IgD-negative memory B cell (primary cell): Measurements from ENCODE around the gene SCTR. TPM values are rescaled to one million over a fixed set of nuclear protein-coding genes. Genes with fewer than 3 reads are reported as not detected.

Source experiments
- H3K27ac Mint-ChIP-seq, 3 donors: one replicate each; pipeline ENCODE4 v1.8.0; 2020 to 2022; ENCODE audit warnings: mild to moderate bottlenecking in 3 of 3, mixed read lengths in 3 of 3, moderate library complexity in 1 of 3
- H3K27me3 Mint-ChIP-seq: one replicate; pipeline ENCODE4 v1.8.0; 2021; ENCODE audit warnings: mixed read lengths
- H3K36me3 Mint-ChIP-seq: one replicate; pipeline ENCODE4 v1.8.0; 2020; ENCODE audit warnings: mild to moderate bottlenecking, mixed read lengths
- H3K4me1 Mint-ChIP-seq, 3 donors: one replicate each; pipeline ENCODE4 v1.8.0; 2020 to 2022; ENCODE audit warnings: mixed read lengths in 3 of 3, mild to moderate bottlenecking in 1 of 3
- H3K4me3 Mint-ChIP-seq, 4 donors: one replicate each; pipeline ENCODE4 v1.8.0; 2020 to 2022; ENCODE audit warnings: mild to moderate bottlenecking in 4 of 4, mixed read lengths in 4 of 4, moderate library complexity in 3 of 4
- H3K9me3 Mint-ChIP-seq, 3 donors: one replicate each; pipeline ENCODE4 v1.8.0; 2020 to 2021; ENCODE audit warnings: mixed read lengths in 3 of 3, mild to moderate bottlenecking in 1 of 3
- polyA plus RNA-seq: library from polyadenylated mRNA; unstranded; fragments of 300-500 nt; fragmentation: Illumina TruSeq; gene quantifications from one replicate; pipeline ENCODE4 v1.2.3, GENCODE V29; 2021

The SCTR gene
- polyA plus RNA-seq, 1 donor from 2014 or later = not detected

DNA sequence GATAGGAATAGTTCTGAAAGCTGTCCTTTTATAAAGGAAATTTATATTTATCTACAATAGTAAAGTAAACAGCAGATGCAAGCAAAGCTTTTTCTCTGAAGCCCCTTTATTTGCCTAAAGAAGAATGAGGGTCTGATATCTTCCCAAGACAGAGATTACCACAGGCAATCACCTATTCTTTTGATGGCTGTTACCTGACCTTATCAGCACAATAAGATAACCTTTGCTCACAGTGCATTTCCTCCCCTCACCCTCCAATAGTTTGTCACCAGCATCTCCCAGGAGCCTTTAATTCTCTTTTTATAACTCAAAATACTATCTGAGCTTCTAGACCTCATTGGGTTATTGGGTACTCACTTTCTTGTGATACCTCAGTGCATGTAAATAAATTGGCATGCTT lies 13.5 kb upstream of the SCTR start:
- no peak overlapping the region for H3K27ac Mint-ChIP-seq

DNA sequence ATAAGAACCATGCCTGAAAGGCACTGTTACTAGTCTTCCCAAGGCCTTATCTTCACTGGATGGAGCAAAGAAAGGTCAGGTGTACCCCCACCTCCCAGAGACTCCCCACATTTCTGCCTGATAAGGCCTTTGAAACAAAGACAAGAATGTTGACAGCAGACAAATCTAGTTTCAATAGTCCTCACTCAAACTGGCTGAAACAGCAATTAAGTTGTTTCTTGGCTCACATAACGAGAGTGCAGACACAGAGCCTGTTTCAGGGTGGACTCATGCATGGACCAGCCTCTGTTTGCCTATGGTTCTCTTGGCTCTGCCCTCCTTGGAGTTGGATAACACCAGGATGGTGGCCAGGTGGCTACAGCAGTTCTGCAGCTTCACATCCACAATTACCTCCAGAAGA lies 12.4 kb upstream of the SCTR start:
- peaks cover 11 to 34% (median 30%) of the 10 kb centered on the region in 3 donors for H3K9me3 Mint-ChIP-seq
- H3K27me3 Mint-ChIP-seq = peaks cover 19% of the 10 kb centered on the region

More for the DNA sequence above, 13.5 kb upstream of the SCTR start:
- peaks cover 8 to 27% (median 20%) of the 10 kb centered on the region in 3 donors for H3K9me3 Mint-ChIP-seq
- no peaks in the 10 kb centered on the region for H3K4me1 Mint-ChIP-seq
- peaks cover 26% of the 10 kb centered on the region for H3K27me3 Mint-ChIP-seq
- H3K36me3 Mint-ChIP-seq = no peaks in the 10 kb centered on the region
- no peak overlapping the region for H3K4me3 Mint-ChIP-seq

DNA sequence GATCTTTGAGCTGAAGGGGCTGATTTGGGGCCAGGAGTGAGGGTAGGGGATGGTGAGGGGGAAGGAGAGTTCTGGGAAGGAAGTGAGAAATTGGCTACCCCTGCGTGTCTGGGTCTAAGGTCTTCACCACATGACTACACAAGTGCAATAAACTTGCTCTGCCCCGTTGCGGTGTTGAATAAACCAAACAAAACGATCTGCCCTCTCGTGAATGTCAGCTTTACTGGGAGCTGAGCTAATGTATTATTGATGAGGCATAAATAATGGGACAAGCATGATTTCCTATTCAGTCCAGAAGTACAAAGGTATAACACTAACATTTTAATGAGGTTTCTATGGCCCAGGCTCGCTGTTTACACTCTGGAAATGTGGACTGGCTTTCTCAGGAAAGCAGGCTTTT lies 11.9 kb upstream of the SCTR start:
- Mint-ChIP-seq H3K27ac (no peak overlapping the region), H3K4me3 (no peak overlapping the region), H3K27me3 (peaks cover 14% of the 10 kb centered on the region), H3K36me3 (peaks cover 2% of the 10 kb centered on the region), H3K9me3 (peaks cover 11 to 35% (median 34%) of the 10 kb centered on the region in 3 donors), H3K4me1 (peaks cover 0 to 1% (median 0%) of the 10 kb centered on the region in 3 donors)

More for the DNA sequence above, 12.4 kb upstream of the SCTR start:
- no peak overlapping the region for H3K4me3 Mint-ChIP-seq
- H3K36me3 Mint-ChIP-seq = peaks cover 2% of the 10 kb centered on the region
- peaks cover 0 to 1% (median 0%) of the 10 kb centered on the region in 3 donors for H3K4me1 Mint-ChIP-seq
- no peak overlapping the region for H3K27ac Mint-ChIP-seq

DNA sequence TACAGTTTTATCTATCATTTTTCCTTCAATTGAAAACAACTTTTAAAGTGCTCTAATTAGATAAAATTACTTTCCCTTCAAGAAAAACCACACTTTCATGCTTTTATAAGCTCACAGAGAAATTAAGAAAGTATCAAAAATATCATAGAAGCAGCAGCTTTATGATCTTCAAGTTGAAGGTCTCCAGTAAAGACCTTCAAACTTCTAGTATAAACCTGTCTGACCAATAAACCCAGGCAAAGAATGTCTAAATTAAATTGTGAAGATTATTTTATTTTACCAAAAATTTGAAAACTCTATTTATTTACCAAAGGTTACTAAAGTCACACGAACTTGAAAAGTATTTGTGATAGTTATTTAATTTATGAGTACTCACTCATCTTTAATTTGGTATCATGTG lies 9.3 kb upstream of the SCTR start:
- Mint-ChIP-seq H3K27me3 (peaks cover 14% of the 10 kb centered on the region), H3K36me3 (peaks cover 4% of the 10 kb centered on the region), H3K4me1 (peaks cover 0 to 1% (median 0%) of the 10 kb centered on the region in 3 donors), H3K9me3 (peaks cover 14 to 40% (median 32%) of the 10 kb centered on the region in 3 donors), H3K27ac (no peak overlapping the region), H3K4me3 (no peak overlapping the region)

DNA sequence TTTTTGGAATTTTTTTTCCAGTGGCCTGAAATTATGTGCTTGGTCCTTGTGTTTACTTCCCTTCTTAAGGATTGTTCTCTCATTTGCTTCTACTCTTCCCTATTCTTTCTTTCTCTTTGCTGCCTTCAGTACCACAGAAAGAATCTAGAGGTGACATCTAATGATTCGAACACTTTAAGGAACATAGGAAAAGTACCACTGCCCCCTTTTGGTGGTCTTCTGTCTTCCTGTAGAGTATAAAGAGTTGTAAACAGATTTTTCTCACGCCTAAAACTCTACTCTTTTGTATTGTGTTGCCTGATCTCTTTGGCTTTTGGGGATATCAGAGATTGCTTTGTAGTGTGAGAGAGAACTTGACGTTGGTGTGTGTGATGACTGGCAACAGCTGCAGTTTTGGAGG lies 7.0 kb upstream of the SCTR start:
- Mint-ChIP-seq H3K4me1 (peaks cover 0 to 1% (median 0%) of the 10 kb centered on the region in 3 donors), H3K4me3 (no peak overlapping the region), H3K27me3 (peaks cover 22% of the 10 kb centered on the region), H3K36me3 (peaks cover 5% of the 10 kb centered on the region), H3K9me3 (peaks cover 14 to 42% (median 37%) of the 10 kb centered on the region in 3 donors), H3K27ac (peak overlapping the region in 1 of 3 donors; percentile 2)

DNA sequence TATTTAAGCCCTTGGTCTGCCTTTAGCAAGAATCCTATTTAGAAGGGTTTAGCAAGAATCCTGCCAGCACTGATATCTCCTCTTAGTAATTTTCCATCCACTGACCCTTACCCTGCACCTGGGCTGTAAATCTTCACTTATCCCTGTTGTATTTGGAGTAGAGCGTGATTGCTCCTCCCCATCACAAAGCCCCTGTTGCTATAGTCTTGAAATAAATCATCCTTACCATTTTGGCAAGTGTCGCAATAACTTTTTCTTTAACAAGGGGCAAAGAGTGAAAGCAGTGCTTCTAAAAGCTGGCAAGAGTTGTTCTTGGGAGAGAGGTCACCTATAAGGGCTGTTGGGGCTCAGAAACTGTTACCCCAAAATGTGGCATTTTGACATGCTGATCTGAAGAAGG lies 3.7 kb upstream of the SCTR start:
- no peak overlapping the region for H3K27ac Mint-ChIP-seq
- H3K4me1 Mint-ChIP-seq = peaks cover 0 to 1% (median 0%) of the 10 kb centered on the region in 3 donors
- peaks cover 29% of the 10 kb centered on the region for H3K27me3 Mint-ChIP-seq
- peaks cover 5% of the 10 kb centered on the region for H3K36me3 Mint-ChIP-seq
- no peak overlapping the region for H3K4me3 Mint-ChIP-seq
- peaks cover 6 to 26% (median 15%) of the 10 kb centered on the region in 3 donors for H3K9me3 Mint-ChIP-seq

DNA sequence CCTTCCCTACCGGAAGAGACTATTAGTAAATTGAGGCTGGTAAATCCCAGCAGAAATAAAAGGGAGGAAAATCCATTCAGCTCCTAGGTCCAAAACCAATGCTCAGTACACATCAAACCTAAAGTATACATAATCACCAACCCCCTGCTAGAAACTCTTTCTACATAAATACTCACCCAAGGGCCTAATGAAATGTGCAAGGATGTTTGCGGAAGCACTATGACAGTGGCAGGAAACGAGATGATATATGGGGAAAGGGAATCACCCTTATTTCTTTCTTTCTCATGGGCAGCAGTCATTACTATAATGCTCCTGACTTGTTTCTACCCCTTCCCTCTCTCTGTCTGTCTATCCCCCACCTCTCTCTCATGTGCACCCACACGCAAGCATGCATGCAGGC lies 1.3 kb upstream of the SCTR start:
- H3K9me3 Mint-ChIP-seq = peaks cover 2 to 8% (median 3%) of the 10 kb centered on the region in 3 donors
- H3K4me3 Mint-ChIP-seq = no peak overlapping the region
- peaks cover 36% of the 10 kb centered on the region for H3K27me3 Mint-ChIP-seq
- H3K36me3 Mint-ChIP-seq = peaks cover 2% of the 10 kb centered on the region
- no peak overlapping the region for H3K27ac Mint-ChIP-seq
- no peaks in the 10 kb centered on the region for H3K4me1 Mint-ChIP-seq

DNA sequence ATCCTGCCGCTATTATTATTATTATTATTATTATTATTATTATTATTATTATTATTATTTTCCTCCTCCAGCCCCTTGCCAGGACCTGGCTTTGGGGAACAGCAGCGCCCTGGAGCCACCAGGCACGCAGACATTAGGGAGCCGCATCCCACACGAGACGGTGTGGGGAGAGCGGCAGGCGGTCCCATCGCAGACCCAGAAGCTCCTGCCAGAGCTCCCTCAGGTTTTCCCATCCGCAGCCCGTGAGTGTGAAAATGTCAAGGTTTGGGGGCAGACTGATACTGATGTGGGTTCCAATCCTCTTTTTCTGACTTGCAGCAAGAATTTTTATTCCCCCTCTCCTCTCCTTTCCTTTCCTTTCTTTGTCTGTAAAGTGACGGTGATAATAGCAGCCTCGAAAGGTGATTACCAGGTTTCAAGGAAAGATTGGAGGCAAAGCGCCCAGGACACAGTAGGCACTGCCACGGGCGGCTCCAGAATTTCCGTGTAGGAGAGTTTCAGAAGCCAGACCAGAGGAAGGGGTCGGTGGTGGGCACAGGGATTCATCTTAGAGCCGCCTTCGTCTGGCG lies 816 bp downstream of the SCTR start:
- Mint-ChIP-seq H3K27me3 (peaks cover 33% of the 10 kb centered on the region), H3K36me3 (peaks cover 2% of the 10 kb centered on the region), H3K4me1 (no peaks in the 10 kb centered on the region), H3K4me3 (no peak overlapping the region), H3K9me3 (peaks cover 0 to 5% (median 3%) of the 10 kb centered on the region in 3 donors), H3K27ac (no peak overlapping the region)

DNA sequence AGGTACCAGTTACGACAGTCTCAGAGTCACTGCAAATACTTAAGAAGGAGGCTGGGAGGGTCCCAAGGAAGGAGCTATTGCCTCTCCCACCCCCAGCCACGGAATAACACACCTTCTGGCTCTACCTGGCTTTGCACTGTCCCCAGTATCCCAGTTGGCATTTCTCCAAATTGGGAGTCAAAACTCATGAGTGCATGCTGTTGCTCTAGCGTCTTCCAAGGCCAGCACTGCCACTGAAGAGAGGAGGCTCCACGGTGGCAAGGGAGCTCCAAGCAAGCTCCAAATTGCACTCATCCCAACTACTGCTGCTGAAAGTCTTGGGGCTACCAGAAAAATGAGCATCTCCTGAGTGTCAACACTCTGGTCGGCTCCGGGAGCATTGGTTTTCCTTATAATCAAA lies 1.6 kb downstream of the SCTR start:
- Mint-ChIP-seq H3K36me3 (peaks cover 2% of the 10 kb centered on the region), H3K9me3 (peaks cover 0 to 3% (median 0%) of the 10 kb centered on the region in 3 donors), H3K4me1 (no peaks in the 10 kb centered on the region), H3K27me3 (peaks cover 29% of the 10 kb centered on the region), H3K27ac (no peak overlapping the region), H3K4me3 (no peak overlapping the region)

DNA sequence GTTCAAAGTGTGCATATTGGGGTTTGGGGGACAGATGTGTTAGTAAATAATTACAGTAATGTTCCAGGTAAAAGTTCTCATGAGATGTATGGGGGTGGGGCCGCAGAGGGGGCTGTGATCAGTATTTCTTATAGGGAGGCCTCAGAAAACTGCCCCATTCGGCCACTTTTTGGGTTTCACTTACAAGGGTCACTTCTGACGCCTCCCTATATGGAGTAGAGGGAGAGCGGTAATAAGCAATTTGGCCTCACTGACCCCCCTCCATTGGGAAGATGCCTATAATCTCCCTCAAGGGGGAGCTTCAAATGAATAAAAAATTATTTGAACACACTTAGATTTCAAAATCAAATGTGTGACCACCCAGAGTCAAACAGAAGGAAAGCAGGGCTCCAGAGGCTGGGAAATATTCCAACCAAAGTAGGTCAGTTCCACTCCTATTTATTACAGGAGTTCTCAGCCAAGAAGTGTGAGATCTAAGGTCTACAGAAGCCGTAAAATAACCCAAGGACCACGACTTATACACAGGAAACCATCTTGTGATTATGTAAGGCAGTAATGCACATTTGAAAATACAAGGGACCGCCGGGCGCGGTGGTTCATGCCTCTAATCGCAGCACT lies 2.7 kb downstream of the SCTR start:
- Mint-ChIP-seq H3K4me1 (no peaks in the 10 kb centered on the region), H3K36me3 (peaks cover 2% of the 10 kb centered on the region), H3K27me3 (peaks cover 27% of the 10 kb centered on the region), H3K9me3 (no peaks in the 10 kb centered on the region), H3K27ac (no peak overlapping the region), H3K4me3 (no peak overlapping the region)

DNA sequence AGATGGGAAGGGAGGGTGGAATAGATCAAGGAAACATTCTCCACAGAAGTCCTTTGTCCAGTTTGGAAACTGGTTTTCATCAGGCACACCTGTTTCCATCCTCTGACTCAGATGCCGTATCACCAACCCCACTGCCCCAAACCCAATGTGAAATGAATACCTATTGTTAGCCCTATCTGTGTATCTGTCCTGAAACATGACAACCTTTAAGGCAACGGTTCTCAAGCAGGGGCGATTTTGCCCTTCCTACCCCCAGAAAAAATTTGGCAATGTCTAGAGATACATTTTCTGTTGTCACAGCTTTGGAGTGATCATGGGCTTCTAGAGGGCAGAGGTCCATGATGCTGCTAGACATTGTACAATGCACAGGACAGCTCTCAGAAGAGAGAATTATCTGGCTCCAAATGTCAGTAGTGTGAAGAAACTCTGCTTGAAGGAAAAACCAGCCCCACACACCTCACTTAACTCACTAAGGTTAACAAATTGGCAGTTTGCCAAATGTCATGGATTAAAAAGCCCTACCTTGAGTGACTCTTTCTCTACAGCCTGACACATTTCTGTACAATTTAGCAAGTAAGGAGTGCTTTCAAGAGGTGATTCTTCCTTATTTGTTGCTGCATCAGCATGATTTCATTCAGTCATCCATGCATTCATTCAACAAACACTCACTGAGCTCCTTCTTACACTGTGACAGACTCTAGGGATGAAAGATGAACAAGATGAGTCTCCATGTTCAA lies 3.4 kb downstream of the SCTR start:
- Mint-ChIP-seq H3K27ac (no peak overlapping the region), H3K27me3 (peaks cover 27% of the 10 kb centered on the region), H3K4me3 (no peak overlapping the region), H3K9me3 (peaks cover 0 to 4% (median 0%) of the 10 kb centered on the region in 3 donors), H3K36me3 (peaks cover 2% of the 10 kb centered on the region), H3K4me1 (no peaks in the 10 kb centered on the region)

DNA sequence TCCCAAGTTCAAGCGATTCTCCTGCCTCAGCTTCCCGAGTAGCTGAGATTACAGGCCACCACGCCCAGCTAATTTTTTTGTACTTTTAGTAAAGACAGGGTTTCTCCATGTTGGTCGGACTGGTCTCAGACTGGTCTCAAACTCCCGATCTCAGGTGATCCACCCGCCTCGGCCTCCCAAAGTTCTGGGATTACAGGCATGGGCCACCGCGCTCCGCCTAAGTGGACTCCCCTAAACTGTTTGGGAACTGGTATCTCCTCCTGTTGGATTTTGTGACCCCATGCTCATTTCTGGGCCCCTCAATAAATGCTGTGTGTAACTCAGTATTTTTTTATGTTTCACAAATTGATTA lies 5.2 kb downstream of the SCTR start:
- H3K4me3 Mint-ChIP-seq = no peak overlapping the region
- peaks cover 0 to 5% (median 0%) of the 10 kb centered on the region in 3 donors for H3K9me3 Mint-ChIP-seq
- H3K27me3 Mint-ChIP-seq = peaks cover 30% of the 10 kb centered on the region
- peaks cover 2% of the 10 kb centered on the region for H3K36me3 Mint-ChIP-seq
- H3K4me1 Mint-ChIP-seq = no peaks in the 10 kb centered on the region
- H3K27ac Mint-ChIP-seq = no peak overlapping the region

DNA sequence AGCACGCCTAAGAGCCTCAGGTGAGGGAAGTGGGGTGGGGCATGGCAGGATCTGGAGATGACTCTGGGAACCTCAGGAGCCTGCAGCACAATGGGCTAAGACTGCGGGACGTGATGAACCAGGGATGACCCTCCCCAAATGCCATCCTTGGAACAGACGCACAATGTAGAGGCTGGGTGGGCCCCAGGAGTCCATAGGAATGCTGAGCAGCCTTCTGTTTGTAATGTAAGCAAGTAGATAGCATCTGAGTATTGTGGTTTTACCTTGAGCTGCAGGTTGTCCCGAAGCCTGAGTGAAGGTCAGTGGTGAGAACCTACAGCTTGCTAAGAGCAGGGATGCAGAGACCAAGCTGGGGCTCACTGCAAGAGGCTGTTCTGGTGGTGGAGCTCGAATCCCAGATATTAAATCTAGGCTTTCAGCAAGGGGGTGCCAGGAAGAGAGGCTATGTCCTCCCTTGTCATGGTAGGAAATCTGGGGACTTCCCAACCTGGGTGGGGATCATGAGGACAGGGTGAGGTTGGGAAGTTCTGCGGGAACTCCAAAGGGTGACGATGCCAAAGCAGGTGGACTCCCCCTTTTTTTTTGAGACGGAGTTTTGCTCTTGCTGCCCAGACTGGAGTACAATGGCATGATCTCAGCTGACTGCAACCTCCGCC lies 5.8 kb downstream of the SCTR start:
- H3K36me3 Mint-ChIP-seq = peaks cover 2% of the 10 kb centered on the region
- H3K27ac Mint-ChIP-seq = no peak overlapping the region
- no peaks in the 10 kb centered on the region for H3K4me1 Mint-ChIP-seq
- no peak overlapping the region for H3K4me3 Mint-ChIP-seq
- H3K9me3 Mint-ChIP-seq = peaks cover 0 to 5% (median 0%) of the 10 kb centered on the region in 3 donors
- H3K27me3 Mint-ChIP-seq = peaks cover 29% of the 10 kb centered on the region

DNA sequence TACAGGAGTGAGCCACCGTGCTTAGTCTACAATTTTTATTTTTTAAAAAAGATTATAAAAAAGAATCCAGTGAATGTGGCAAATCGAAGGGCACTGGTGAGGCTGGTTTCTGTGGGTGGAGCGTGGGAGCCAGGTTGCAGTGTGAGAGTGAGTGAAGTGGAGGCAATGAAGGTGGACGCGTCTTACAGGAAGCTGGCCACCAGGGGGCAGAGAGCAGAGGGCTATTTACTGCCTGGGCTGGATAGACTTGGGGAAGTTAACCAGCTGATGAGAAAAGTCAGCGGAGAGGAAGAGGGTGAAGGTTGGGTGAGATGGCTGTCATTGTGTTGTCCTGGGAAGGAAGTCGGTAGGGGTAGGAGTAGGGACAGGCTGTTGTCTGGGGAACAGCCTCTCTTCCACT lies 6.8 kb downstream of the SCTR start:
- Mint-ChIP-seq H3K27me3 (peaks cover 20% of the 10 kb centered on the region), H3K27ac (no peak overlapping the region), H3K9me3 (peaks cover 0 to 5% (median 0%) of the 10 kb centered on the region in 3 donors), H3K4me1 (no peaks in the 10 kb centered on the region), H3K36me3 (peaks cover 3% of the 10 kb centered on the region), H3K4me3 (no peak overlapping the region)

DNA sequence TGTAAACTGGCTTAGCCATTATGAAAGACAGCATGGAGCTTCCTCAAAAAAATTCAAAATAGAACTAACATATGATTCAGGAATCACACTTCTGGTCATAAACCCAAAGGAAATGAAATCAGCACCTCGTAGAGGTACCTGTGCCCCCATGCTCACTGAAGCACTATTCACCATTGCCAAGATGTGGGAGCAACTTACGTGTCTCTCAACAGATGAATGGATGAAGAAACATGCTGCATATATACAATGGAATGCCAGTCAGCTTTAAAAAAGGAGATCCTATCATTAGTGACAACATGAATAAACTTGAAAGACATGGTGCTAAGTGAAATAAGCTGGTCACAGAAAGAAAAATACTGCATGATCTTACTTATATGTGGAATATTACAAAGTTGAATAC lies 8.2 kb downstream of the SCTR start:
- no peak overlapping the region for H3K27ac Mint-ChIP-seq
- H3K4me1 Mint-ChIP-seq = no peaks in the 10 kb centered on the region
- peaks cover 3% of the 10 kb centered on the region for H3K36me3 Mint-ChIP-seq
- peaks cover 0 to 5% (median 0%) of the 10 kb centered on the region in 3 donors for H3K9me3 Mint-ChIP-seq
- H3K4me3 Mint-ChIP-seq = no peak overlapping the region
- peaks cover 18% of the 10 kb centered on the region for H3K27me3 Mint-ChIP-seq
